GM19463 (cell line): ENCODE data around the gene CHN1.

ENCODE experiments used
- ATAC-seq: cut with Tn5 transposase; IDR thresholded peaks from one replicate; pipeline ENCODE4 v1.9.1; 2021; ENCODE audit warnings: mild to moderate bottlenecking, moderate library complexity; ENCODE audit not compliant: unreplicated experiment

Gene CHN1

DNA sequence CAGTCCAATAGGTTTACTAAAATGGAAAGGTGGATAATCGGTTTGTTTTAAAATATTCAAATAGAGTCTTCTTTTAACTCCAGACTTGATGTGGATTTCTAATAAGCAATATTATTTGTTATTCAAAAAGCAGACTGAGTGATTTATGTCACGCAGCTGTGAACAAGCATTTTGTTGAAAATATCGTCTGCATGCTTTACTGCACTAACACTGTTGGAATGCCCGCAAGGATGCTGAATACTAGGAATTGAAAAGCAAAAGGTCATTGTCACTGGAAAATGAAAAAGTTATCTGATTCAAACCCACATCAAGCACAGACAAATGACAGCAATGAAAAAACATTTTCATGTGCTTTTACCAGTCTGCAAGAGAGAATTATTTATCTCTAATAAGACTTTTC, 31.1 kb downstream of the CHN1 start:
- no peak for ATAC-seq

DNA sequence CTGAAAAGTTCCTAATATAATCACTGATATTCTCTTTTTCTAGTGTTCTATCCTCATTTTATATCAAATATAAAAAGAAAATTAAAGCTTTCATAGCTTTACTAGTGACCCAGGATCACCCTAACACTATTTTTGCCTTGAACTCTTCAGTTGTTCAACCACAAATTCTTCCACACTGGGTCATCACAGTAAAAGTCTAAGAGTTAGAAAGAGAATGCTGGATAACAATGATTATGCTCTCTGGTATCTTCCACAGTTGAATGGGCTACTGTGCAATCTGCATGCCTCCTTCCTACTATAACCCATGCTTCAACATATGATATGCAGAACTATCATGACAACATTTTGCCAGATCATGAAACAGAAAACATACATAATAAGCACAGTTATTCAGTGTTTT, 32.3 kb downstream of the CHN1 start:
- ATAC-seq: no peak

DNA sequence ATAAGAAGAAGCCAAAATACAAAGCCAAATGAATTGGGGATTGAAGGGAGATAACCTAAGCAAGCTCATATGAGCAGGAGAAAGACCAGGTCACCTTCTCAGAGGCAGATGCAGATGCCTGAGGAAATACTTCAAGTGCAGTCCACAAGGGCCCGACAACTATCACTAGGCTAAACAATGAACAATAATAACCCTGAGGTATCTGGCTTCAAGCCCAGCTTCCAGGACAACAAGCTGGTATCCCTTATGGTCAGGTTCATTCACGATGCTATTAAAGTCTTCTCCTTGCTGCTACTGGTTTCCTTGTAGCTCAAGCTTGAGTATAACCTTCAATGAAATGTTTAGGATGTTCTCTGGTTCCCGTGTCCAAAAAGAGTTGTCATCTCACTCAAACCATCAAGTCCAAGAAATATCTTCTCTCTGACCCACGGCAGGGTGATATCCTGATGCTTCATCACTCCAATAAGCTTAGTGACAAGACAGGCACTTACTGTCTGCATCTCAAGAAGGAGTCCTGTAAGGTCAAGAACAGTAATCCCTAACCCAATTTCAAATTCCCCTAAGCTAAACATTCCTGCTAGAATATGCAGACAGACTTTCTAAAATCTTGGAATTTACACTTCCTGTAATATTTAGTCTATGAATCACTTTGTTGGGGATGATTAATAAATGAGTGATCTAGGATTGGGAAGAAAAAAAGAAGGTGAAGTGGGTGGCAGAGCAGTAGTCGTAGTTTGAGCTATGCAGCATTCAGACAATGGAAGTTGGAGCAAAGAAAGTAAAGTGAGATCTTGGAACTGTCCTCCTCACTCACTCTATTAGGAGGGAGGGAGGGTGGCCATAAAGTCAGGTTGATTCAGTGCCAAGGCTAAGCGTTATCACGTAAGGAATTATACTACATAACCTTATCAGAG, 33.1 kb downstream of the CHN1 start:
- ATAC-seq: no peak

DNA sequence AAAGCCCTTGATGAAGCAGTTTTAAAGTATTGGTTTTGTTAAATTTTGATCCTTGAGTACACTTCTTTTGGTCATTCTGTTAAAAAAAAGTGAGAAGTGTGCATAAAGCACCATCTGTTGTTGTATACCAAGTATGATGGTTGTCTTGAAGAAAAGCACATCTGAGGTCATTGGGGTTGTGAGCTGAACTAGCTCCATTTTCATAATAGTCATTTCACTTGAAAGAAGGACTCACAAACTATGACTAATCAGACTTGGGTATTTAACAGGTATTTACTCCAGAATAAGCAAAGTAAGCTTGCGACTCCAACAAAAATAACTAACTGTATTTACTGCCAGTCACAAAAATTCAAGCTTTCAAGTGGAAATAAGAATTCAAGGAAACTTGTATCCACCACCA, 35.1 kb downstream of the CHN1 start:
- no peak for ATAC-seq

DNA sequence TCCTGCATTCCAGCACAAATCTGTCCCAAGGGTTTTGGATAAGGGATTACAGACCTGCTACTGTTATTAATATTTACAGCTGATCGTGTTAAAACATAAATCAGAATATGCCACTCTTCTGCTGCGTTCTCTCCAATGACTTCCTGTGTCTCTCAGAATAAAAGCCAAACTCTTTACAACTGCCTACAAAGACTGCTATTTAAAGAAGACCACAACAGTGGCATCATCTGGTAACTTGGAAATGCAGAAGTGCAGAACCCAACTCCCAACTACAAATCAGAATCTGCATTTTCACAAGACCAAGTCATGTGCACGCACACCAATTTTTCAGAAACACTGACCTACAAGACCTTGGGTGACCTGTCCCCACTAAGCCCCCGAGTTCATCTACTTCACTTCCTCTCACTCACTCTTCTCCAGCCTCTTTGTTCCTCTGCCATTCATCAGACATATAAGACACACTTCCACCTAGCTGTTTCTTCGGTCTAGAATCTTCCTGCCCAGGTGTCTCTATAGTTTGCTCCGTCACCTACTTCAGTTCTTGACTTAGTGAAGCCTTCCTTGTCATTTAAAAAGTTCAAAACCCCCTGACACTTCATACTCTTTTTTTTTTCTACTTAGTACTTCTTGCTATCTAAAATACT, 36.0 kb downstream of the CHN1 start:
- ATAC-seq: no peak

DNA sequence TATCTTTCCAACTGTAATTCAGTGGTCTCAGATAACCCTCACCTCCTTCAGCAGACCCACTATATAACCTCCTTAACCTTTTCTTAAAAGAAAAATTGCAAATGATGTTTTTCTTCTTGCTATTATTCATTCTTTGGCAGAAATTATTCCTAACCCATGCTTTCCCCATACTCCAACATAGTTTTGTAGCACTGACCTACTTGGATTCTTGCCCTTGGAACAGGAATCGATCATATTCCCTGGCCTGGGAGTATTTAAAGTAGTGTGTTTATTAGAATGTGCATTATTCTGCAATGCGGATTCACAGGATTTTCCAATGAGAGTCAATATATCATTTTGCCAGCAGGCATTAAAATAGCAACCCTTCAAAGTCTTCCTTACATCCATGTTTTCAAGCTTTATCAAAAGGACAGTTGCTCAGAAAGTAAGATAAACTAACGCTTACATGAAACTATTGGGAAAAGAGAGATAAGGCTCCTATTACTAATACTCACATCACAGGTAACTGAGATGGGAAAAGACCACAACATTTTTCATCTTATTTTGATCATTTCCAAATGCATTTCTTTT, 37.4 kb downstream of the CHN1 start:
- ATAC-seq: no peak

DNA sequence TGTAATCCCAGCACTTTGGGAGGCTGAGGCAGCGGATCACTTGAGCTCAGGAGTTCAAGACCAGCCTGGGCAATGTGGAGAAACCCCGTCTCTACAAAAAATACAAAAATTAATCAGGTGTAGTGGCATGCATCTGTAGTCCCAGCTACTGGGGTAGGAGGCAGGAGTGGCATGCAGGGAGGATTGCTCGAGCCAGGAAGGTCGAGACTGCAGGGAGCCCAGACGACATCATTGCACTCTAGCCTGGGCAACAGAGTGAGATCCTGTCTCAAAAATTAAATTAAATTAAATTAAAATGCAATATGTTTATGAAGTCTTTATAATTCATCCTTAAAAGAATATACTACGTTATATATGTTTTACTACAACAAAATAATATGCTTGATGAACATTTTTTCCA, 38.1 kb downstream of the CHN1 start:
- no peak for ATAC-seq

DNA sequence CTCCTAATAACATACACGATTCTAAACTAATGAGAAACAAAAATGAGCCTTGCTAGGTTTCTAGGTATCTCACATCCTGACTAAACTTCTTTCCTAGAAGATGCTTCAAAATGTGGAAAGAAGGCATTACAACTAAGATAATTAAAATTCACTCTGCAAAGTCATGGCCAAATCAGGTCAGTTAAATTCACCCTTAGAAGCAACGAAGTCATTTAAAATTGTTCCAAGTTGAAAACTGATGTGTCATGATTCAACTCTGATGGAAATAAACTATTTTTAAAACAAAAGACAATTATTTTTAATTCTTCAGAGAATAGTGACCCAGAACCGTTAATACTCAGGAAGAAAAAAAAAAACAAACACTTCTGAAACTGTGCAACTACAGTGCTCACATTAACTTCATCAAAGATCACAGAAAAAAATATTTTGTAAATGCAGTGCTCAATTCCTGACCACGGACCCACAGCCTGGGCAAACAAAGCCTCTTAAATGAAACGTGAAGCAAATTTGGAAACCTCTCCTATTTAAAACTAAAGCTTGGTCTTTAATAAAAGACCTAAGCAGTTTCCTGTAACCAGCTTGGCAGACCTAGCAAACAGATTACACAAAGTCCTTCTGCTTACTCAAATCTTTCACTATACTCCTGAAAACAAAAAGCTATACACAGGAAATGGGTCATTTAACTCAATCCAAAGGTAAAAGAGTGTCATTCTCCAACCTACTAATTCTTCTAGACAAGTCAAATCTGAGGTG, 39.0 kb downstream of the CHN1 start:
- ATAC-seq: no peak

DNA sequence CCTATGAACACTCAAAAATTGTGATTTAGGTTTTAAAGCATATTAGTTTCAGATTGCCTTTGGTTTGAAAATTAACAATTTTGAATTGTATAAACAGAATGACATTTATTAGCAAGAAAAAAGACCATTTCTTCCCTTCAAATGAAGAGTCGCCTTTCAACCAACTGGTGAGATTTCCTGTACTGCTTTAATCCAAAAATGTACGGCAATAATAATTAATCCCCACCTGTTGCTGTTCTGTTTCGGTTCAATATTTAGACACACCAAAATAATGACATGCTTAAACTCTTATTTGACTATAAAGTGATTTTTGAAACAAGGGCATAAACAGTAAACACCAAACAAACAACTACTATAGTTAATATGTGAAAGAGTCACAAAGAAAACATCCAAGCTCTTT, 39.6 kb downstream of the CHN1 start:
- ATAC-seq: no peak

DNA sequence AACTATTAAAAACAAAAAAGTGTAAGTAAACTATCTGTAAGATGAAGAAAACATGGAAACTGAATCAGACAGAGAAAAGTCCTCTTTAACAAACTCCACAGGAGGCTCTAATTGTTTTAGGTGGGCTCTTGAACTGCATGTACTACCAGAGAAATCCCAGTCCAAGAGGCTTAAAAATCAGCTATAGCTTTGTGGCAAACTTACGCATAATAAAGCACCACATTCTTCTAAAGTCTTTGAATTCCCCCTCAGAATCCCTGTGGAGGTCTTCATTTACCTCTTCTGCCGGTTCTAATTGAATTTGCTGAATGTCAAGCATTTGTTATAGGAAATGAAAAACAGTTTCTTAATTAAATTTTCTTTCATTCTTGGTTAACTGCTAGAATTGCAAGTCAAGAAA, 40.8 kb downstream of the CHN1 start:
- no peak for ATAC-seq

DNA sequence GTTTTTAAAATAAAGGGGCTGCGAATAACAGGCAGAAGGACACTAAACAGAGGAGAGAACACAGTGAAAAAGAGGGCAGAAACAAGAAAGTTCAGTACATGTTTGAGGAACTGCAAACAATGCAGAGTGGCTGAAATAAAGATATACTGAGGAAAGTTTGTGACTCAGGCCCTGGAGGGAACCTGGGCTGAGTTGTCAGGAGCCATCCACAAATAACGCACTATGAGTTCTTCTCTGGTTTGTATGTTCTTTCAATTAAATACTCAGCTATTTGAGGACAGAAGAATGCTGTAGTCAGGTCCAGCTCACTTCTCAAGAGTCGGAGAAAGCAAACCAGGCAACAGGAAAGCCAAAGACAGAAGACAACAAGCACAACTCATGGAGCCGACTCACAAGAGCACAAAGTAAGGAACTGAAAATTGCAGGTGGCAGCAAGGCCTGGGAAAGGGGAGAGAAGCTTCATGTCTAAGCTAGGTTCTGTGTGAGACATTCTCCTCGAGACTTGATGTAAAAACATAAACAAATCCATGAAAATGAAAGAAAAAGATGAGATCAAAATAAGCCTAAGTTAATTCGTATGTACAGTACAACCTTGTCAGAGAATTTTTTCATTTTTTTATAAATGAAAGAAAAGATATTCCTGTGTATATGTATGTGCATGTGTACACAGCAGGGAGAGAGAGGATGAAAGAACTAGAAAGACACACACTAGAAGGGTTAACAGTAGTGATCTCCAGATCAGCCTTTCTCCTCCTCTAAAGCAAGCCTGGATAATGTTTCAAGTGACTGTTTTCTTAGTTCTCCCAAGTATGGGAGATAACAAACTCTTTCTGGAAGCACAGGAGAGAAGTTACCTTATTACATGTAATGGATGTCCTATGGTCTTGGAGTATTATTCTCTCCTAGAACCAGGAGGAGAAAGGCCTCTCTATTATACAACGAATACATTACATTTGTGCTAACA, 41.5 kb downstream of the CHN1 start:
- ATAC-seq: no peak

DNA sequence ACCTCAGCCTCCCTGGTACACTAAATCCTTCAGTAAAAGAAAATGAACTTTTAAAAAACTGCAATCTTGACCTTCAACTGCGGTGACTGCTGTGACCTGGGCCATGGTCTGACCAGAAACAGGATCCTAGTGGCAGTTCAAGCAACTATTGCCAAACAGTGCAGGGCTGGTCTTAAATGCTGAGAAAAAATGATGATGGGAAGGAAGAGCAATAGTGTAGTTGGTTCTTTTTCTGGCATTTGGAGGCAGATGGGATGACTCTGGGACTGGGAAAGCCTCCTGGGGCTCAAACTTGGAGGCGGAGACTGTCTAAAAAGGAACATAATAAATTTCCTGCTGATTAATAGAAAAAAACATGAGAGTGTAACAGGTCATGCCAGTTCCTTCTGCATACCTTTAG, 45.4 kb downstream of the CHN1 start:
- ATAC-seq: no peak

DNA sequence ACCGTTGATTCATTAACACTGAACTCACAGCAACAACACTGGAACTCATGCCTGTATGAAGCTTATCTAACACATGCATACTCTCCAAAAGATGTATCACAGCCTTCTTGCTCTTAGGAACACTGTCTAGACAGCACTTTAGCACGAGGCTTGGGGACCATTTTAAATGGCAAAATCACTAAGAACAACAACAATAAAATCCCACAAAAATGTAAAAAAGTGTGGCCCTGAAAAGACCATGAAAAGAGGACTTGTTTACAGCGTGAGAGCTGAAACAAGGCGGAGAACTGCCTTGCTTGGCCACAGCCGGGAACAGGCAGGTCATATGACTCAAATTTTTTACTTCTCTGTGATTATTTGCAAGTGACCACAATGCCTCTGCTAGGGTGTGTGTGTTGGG, 48.1 kb downstream of the CHN1 start:
- ATAC-seq: no peak

DNA sequence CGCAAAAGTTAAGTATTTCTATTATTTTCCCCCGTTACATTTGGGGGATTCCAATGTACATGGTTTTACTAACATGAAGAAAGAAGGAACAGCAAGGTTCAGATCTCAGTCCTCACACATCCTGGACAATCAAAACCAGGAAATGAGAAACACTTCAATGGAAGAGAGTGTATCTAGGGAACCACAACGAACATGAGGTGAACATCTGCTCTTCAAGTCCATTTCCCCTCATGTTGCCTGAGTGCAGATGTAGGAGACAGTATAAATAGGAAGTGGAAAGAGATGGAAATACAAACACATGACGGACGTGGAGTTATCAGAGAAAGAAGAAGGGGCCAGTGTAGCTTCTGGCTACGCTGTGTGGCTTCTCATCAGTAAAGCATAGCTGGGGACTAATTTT, 52.6 kb downstream of the CHN1 start:
- no peak for ATAC-seq

DNA sequence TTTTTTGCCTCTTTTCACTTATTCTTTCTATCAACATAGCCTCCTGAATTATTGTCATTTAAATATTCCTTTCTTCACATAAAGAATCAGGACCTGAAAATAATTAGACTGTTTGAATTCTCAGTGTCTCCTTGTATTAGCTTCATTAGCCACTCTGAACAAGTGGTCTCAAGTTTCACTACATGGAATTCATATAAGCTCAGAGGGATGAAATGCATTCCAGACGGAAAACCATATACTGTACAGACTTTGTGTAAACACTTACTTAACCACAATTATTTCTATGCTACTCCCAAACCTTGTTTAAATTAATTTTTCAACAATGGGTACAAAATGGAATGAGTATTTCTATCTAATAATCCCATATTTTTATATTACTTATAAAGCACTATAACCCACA, 53.4 kb downstream of the CHN1 start:
- ATAC-seq: no peak

DNA sequence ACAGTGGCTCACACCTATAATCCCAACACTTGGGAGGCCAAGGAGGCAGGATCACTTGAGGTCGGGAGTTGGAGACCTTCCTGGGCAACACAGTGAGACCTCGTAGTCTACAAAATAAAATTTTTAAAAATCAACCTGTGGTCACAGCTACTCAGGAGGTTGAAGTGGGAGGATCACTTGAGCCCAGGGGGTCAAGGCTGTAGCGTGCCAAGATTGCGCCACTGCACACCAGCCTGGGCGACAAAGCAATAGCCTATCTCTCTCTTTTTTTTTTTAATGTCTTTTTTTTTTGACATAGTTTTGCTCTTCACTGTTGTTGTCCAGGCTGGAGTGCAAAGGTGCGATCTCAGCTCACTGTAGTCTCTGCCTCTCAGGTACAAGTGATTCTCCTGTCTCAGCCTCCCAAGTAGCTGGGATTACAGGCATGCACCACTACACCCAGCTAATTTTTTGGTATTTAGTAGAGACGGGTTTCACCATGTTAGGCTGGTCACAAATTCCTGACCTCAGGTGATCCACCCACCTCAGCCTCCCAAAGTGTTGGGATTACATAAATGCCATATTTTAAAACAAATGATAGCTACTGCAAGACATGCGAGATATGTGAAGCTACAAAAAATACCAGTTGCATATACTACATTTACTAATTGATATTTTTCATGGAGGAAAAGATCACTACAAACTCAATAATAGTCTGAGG, 55.0 kb downstream of the CHN1 start:
- ATAC-seq: no peak

DNA sequence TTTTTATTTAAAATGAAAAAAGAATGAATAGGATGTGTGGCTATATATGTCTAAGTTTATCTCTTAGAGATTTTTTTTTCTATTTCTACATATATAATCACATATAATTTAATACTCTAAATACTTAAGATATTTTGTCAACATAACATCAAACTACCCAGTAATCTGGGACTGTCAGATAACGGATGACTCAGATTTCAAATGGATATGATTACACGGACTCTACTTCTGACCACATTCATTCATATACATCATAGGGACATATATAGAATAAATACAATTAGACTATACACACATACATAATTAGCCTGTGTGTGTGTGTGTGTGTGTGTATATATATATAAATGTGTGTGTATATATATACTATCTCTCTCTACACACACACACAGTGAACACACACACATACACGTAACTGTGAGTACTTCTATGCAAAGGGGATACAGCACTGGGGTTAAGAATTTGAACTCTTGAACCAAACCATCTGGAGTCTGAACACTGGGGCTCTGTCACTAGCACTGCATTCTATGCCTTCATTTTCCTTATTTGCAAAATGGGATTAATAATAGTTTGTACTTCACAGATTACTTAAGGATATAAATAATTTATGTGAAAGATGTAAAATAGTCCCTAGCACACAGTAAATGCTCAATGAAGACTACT, 59.5 kb downstream of the CHN1 start:
- ATAC-seq: no peak

DNA sequence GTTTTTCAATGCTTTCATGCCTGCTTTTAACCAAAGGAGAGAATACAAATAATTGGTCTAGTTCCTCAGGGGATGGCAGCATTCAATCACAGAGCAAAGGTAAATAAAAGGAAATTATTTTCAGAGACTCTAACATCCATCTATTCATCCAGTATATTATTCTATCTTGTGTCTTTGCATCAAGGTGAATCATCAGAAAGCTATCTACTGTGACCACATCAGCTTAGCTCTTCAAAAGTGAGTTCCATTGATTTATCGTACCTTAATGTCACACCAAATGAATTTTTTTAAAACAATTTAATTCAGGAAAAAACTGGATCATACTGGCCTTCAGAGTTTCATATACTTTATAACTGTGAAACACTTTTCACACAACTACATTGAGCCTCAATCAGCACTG, 66.1 kb downstream of the CHN1 start:
- no peak for ATAC-seq

DNA sequence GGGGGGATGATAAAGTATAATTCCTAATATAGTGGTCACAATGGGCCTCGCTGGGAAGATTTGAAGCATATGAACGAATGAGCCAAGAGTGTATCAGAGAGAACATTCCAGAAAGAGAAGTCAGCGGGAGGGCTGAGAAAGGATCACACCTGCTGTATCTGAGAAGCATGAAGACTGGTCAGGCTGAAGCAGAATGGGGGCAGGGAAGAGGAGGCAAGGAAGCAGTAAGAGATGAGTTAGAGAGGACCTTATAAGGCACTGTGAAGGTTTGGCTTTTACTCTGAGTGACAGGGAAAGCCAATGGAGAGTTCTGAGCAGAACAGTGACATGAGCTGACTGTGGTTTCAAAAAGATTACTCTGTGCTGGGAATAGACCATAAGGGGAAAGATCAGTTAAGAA, 73.5 kb downstream of the CHN1 start:
- no peak for ATAC-seq
